Activated CD4-positive, alpha-beta memory T cell treated with anti-CD3 and anti-CD28 coated beads, Interleukin-2, amount 10 ng/mL, durations not matched to agents 7 days and 5 days (primary cell): ENCODE results near the gene DGKD. TPM values are rescaled to one million over a fixed set of nuclear protein-coding genes. Genes with fewer than 3 reads are reported as not detected.

Experiments used
- CTCF ChIA-PET: fragments of 350-600 bp; sonication (Branson Sonifier 250); formaldehyde crosslinking; loops from one replicate; lab custom pipeline; 2021; ENCODE audit warnings: antibody characterized with exemption, inconsistent platforms; lab: Charles Lee
- POLR2A ChIA-PET: fragments of 350-600 bp; sonication (Branson Sonifier 250); formaldehyde crosslinking; loops from one replicate; lab custom pipeline; 2021; ENCODE audit warnings: antibody characterized with exemption; lab: Charles Lee
- DNase-seq: peaks from one replicate; pipeline ENCODE4 v3.0.0-alpha.2; 2020
- H3K27ac Mint-ChIP-seq: one replicate; pipeline ENCODE4 v1.8.0; 2021; ENCODE audit warnings: mild to moderate bottlenecking, mixed read lengths
- H3K27me3 Mint-ChIP-seq: one replicate; pipeline ENCODE4 v1.8.0; 2021; ENCODE audit warnings: mixed read lengths
- H3K36me3 Mint-ChIP-seq: one replicate; pipeline ENCODE4 v1.8.0; 2021; ENCODE audit warnings: low read depth, mixed read lengths
- H3K4me1 Mint-ChIP-seq: one replicate; pipeline ENCODE4 v1.8.0; 2021; ENCODE audit warnings: mixed read lengths
- H3K4me3 Mint-ChIP-seq: one replicate; pipeline ENCODE4 v1.8.0; 2021; ENCODE audit warnings: mild to moderate bottlenecking, mixed read lengths
- H3K9me3 Mint-ChIP-seq: one replicate; pipeline ENCODE4 v1.8.0; 2021; ENCODE audit warnings: mixed read lengths
- total RNA-seq, 2 experiments: library from RNA; stranded (reverse); gene quantifications; one replicate each; pipeline ENCODE4 v1.2.3, GENCODE V29; 2021

Gene DGKD
- total RNA-seq, 2 experiments from 2014 or later, result 77.8 to 78.3 TPM

DNA sequence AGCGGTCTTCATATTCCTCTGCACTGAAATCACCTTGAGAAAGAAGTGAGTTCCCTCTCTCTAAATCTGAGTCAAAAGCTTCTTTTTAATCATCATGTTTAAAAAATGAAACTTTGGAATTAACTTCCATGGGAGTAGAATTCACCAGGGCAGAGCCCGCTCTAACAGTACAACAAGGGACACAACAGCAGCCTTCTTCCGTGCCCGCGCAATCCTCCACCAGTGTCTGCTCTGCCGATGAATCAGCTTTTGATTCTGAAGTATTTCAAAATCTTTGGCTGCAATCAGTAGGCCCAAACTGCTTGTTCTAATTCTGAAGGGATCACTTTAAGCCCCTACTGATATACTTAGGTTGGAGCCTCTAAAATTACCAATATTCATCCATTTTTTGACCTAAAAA is 135.4 kb downstream of the DGKD start:
- H3K4me3 Mint-ChIP-seq, result no peak overlapping the region
- H3K4me1 Mint-ChIP-seq, result no peaks in the 10 kb centered on the region
- no peaks in the 10 kb centered on the region for H3K9me3 Mint-ChIP-seq
- H3K36me3 Mint-ChIP-seq, result peaks cover 7% of the 10 kb centered on the region
- H3K27me3 Mint-ChIP-seq, result no peaks in the 10 kb centered on the region
- ChIA-PET POLR2A (interaction anchor here (0.6 kb wide), 1 partner anchor 709 kb away, joined by 3 read pairs; no protein-coding TSS in a partner anchor), CTCF (no interaction called here)
- no peak overlapping the region for H3K27ac Mint-ChIP-seq
- no peak for DNase-seq

DNA sequence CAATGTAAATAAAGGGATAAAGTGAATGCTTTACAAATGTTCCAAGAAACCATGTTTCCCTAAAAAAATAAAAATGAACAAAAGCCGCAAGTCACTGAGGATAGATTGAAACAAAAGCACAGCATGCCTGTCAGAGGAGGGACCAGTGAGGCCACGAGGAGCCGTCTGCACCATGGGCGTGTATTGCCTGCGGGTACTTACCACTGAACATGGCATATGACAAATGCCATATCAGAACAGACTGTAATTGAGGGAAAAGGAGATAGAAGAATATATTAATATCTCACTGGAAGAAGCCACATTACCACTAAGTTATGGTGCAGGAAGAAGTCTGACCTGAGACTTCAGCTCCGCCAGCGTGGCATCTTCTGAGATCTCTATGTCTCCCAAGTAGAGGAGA is 136.5 kb downstream of the DGKD start:
- H3K9me3 Mint-ChIP-seq, result no peaks in the 10 kb centered on the region
- DNase-seq, result no peak
- H3K36me3 Mint-ChIP-seq, result peaks cover 7% of the 10 kb centered on the region
- no peaks in the 10 kb centered on the region for H3K4me1 Mint-ChIP-seq
- no peaks in the 10 kb centered on the region for H3K27me3 Mint-ChIP-seq
- ChIA-PET CTCF (no interaction called here), POLR2A (no interaction called here)
- no peak overlapping the region for H3K4me3 Mint-ChIP-seq
- H3K27ac Mint-ChIP-seq, result no peak overlapping the region

DNA sequence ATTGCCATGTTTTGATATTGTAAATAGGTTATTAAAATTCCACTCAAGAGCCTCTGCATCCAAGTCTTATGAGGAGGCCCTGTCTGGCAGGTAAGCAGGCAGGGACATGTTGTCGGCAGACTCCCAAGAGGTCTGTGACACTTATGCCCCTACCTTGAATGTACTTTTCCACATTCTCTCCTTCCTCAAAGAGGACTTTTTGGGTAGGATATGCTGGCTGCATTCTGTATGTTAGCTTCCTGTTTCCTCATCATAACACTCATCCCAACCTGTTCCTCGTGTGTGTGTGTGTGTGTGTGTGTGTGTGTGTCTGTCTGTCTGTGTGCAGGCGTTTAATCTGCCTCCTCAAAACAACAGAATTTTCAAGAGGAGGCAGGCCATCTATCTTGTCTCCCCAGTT is 137.0 kb downstream of the DGKD start:
- DNase-seq, result no peak
- Mint-ChIP-seq H3K4me3 (no peak overlapping the region), H3K36me3 (peaks cover 6% of the 10 kb centered on the region), H3K9me3 (no peaks in the 10 kb centered on the region), H3K27ac (no peak overlapping the region), H3K4me1 (no peaks in the 10 kb centered on the region), H3K27me3 (no peaks in the 10 kb centered on the region)
- ChIA-PET POLR2A (no interaction called here), CTCF (no interaction called here)

DNA sequence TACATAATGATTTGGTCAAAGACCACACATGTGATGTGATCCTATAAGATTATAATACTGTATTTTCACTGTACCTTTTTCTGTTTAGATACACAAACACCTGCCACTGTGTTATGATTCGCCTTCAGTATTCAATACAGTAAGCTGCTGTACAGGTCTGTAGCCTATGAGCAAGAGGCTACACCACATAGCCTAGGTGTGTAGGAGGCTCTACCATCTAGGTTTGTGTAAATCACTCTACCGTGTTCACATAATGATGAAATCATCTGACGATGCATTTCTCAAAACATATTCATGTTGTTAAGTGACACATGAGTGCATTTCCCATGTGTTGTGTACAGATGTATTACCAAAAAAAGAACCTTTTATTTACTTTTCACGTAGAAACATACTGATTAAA is 137.8 kb downstream of the DGKD start:
- Mint-ChIP-seq H3K27ac (no peak overlapping the region), H3K4me3 (no peak overlapping the region), H3K9me3 (no peaks in the 10 kb centered on the region), H3K4me1 (no peaks in the 10 kb centered on the region), H3K27me3 (no peaks in the 10 kb centered on the region), H3K36me3 (peaks cover 2% of the 10 kb centered on the region)
- DNase-seq, result no peak
- ChIA-PET CTCF (no interaction called here), POLR2A (no interaction called here)

DNA sequence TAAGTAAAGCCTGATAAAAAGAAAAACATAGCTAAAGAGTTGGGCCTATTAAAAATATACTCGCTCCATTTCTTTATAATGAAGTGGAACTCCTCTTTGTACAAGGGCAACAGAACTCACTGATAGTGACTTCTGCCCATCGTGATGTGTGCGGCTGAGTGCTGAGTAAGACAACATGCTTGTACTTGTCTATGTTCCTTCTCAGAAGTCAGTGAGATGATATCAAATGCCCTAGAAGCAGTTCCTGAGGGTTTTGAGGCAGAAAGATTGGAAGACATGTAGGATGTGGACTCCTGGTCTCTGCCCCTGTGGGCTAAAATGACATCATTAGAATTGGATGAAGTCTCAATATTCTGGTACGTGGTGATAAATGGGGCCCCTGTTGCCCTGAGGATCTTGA is 138.5 kb downstream of the DGKD start:
- no peak for DNase-seq
- Mint-ChIP-seq H3K9me3 (no peaks in the 10 kb centered on the region), H3K4me1 (no peaks in the 10 kb centered on the region), H3K4me3 (no peak overlapping the region), H3K27ac (no peak overlapping the region), H3K27me3 (no peaks in the 10 kb centered on the region), H3K36me3 (peaks cover 3% of the 10 kb centered on the region)
- ChIA-PET CTCF (no interaction called here), POLR2A (no interaction called here)

DNA sequence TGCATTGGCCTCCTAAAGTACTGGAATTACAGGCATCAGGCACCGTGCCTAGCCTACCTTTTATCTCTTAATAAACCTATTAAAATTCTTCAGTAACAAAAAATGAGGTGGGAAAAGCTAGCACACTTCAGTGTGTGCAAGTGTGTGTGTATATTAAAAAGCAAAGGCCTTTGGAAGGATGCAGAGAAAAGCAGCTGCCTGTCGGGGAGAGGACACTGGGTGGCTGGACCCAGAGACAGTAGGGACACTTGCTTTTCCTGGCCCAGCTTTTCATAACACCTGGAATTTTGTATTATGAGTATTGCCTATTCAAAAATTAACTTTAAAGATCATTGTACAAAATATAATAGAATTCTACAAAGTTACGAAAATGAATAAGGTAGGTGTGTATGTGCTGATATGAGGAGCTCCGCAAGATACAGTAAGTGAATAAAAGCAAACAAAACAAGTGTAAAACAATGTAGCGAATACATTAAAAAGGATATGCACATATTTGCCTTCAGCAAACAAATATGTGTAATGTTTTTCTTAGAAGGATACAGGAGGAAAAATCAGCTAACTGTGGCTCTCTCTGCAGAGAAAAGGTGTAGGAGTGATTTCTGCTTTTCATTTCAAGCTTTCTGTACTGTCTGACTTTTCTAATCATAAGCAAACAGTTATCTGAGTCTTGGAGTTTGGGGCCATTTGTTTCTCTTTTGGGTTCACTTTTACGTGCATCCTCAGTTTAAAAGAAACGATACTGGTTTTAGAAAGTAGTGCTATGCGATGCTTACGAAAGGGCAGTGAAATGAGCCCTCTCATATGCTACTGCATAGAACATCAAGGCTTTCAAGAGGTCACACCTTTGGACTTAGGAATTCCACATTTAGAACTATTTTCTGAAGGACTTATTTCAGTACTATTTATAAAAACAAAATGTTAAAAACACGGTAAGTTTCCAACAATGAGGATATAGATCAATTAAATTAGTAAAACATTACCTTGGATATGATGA is 141.5 kb downstream of the DGKD start:
- Mint-ChIP-seq H3K36me3 (peaks cover 4% of the 10 kb centered on the region), H3K9me3 (no peaks in the 10 kb centered on the region), H3K27ac (no peak overlapping the region), H3K4me3 (no peak overlapping the region), H3K27me3 (no peaks in the 10 kb centered on the region), H3K4me1 (peaks cover 6% of the 10 kb centered on the region)
- CTCF ChIA-PET, result interaction anchor here (1.2 kb wide), 1 partner anchor 11 kb away, joined by 3 read pairs; no protein-coding TSS in a partner anchor
- no peak for DNase-seq
- POLR2A ChIA-PET, result interaction anchor here (1.7 kb wide), 1 partner anchor 15 kb away, joined by 3 read pairs; no protein-coding TSS in a partner anchor

DNA sequence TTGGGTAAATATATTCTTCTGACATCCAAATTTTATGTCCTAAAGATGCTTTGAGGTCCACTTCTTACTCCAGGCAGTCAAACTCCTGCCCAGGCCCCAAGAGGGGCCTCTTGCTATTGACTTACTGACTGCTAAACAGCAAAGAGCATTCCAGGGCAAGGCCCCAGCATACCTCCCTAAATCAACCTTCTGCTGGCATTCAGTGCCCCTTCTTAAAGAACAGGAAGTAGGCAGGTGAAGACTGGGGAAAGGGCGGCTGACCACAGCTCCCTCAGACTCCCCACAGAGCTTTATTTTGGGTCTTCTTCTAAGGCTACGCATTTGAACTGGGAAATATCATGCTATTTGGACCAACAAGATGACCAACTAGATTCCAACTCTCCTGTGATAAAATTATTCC is 143.4 kb downstream of the DGKD start:
- H3K9me3 Mint-ChIP-seq, result peaks cover 8% of the 10 kb centered on the region
- peaks cover 16% of the 10 kb centered on the region for H3K4me1 Mint-ChIP-seq
- no peak for DNase-seq
- POLR2A ChIA-PET, result no interaction called here
- no peak overlapping the region for H3K27ac Mint-ChIP-seq
- CTCF ChIA-PET, result interaction anchor here (1.8 kb wide), 1 partner anchor 32 kb away, joined by 4 read pairs; no protein-coding TSS in a partner anchor
- H3K4me3 Mint-ChIP-seq, result no peak overlapping the region
- H3K27me3 Mint-ChIP-seq, result no peaks in the 10 kb centered on the region
- H3K36me3 Mint-ChIP-seq, result peaks cover 18% of the 10 kb centered on the region

DNA sequence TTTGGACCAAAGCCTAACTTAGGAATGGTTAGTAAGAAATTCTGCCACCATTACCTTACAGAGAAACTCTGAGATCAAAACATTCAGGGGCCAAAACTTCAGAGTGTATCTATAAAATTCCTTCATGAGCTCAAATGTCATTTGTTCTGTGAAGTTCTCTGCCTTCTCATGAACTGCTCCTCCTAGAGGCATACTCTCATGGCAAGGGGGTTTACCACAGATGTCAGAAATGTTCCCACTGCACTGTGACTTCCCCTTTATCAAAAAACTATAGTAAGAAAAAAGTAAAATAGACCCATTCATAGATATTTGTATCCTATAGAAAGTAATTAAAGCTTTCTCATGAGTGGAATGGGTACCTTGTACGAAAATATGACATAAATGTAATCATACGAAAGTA is 143.8 kb downstream of the DGKD start:
- peaks cover 22% of the 10 kb centered on the region for H3K36me3 Mint-ChIP-seq
- CTCF ChIA-PET, result interaction anchor here (1.8 kb wide), 1 partner anchor 31 kb away, joined by 4 read pairs; no protein-coding TSS in a partner anchor
- POLR2A ChIA-PET, result no interaction called here

DNA sequence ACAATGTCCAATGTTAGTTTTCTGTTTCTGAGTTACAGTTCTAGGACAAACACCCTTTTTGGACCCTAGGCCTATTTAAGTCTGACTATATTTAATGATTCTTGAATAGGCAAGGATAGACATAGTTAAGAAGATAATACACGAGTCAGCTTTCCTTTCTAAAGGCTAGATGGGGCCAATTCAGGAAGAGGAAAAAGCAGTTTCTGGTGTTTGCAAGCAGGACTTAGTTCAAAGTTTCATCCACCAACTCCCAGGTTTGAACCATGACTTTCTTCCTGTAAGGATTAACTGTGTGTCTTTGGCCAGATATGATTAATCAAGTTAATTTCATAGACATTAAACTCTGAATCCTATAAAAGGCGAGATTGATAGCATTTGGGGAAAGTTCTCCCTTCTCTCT is 145.6 kb downstream of the DGKD start:
- Mint-ChIP-seq H3K4me3 (no peak overlapping the region), H3K27me3 (no peaks in the 10 kb centered on the region), H3K27ac (no peak overlapping the region), H3K9me3 (peaks cover 25% of the 10 kb centered on the region), H3K36me3 (peaks cover 36% of the 10 kb centered on the region), H3K4me1 (peaks cover 25% of the 10 kb centered on the region)
- ChIA-PET CTCF (no interaction called here), POLR2A (no interaction called here)
- DNase-seq, result no peak

More for the DNA sequence above, 143.8 kb downstream of the DGKD start:
- DNase-seq, result no peak
- Mint-ChIP-seq H3K4me1 (peaks cover 16% of the 10 kb centered on the region), H3K9me3 (peaks cover 12% of the 10 kb centered on the region), H3K27me3 (no peaks in the 10 kb centered on the region), H3K27ac (no peak overlapping the region), H3K4me3 (no peak overlapping the region)

DNA sequence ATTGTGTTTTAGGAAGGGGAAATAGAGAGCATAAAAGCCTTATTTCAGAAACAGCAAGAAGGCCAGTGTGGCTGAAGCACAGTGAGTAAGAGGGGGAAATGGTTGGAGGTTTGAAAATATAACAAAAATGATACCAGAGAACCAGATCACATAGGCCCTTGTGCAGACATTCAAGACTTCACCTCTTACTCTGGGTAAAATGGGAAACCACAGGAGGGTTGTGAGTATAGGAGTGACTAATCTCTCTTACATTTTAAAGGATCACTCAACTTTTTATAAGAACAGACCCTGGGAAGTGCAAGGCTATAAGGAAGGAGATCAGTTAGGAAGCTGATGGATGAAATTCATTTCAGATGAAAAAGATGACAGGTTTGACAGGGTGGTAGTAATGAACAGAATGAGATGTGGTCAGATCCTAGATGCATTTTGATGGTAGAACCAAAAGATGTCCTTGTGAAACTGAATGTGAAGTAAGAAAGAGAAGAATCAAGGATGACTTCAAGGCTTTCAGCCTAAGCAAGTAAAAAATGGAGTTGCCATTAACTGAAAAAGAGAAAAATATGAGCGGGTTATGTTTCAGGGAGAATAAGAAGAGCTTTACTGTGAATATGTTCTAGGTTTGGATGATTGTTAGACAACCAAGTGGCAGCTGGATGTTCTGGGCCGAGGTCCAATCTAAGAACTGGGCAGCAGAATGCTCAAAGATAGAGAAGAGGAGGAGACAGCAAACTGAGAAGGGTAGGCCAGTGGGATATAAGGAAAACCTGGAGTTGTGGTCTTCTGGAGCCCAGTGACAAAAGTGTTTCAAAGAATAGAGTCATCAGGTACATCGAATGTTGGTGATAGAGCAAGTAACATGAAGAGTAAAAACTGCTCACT is 147.1 kb downstream of the DGKD start:
- CTCF ChIA-PET, result no interaction called here
- DNase-seq, result no peak
- peaks cover 44% of the 10 kb centered on the region for H3K36me3 Mint-ChIP-seq
- POLR2A ChIA-PET, result no interaction called here
- H3K27me3 Mint-ChIP-seq, result no peaks in the 10 kb centered on the region
- H3K9me3 Mint-ChIP-seq, result peaks cover 25% of the 10 kb centered on the region
- no peak overlapping the region for H3K4me3 Mint-ChIP-seq
- no peak overlapping the region for H3K27ac Mint-ChIP-seq
- peaks cover 25% of the 10 kb centered on the region for H3K4me1 Mint-ChIP-seq

DNA sequence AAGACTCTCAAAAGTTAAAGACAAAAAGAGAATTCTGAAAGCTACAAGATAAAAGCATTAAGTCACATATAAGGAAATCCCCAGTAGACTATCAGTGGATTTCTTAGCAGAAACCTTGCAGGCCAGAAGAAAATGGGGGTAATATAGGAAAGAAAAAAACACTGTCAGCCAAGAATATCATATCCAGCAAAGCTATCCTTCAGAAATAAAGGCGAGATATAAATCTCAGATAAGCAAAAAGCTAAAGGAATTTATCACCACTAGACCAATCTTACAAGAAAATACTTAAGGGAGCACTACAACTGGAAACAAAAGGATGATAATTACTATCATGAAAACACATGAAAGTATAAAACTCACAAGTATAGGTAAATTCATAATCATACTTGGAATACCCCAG is 149.2 kb downstream of the DGKD start:
- ChIA-PET POLR2A (no interaction called here), CTCF (no interaction called here)
- no peak for DNase-seq
- Mint-ChIP-seq H3K9me3 (peaks cover 25% of the 10 kb centered on the region), H3K27ac (no peak overlapping the region), H3K4me1 (peaks cover 23% of the 10 kb centered on the region), H3K36me3 (peaks cover 40% of the 10 kb centered on the region), H3K4me3 (no peak overlapping the region), H3K27me3 (no peaks in the 10 kb centered on the region)

DNA sequence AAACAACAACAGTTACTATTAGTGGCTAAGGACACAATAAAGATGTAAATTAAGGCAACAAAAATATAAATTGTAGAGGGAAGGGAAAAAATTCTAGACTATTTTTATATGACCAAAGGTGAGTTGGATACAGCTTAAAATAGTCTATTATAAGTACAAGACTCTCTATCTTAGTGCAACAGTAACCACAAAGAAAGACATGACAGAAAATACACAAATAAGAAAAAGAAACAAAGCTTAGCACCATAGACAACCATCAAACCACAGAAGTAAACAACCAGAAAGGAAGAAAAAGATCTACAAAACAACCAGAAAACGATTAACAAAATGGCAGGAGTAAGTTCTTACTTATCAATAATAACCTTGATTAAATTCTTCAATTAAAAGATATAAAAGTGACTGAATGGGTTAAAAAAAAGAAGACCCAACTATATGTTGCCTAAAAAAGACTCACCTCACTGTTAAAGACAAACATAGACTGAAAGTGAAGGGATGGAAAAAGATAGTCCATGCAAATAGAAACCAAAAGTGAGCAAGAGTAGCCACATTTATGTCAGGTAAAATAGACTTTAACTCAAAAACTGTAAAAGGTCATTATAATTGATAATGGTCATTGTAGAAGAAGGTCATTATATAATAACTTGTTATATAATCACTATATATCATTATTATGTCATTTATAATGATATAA is 149.8 kb downstream of the DGKD start:
- ChIA-PET POLR2A (no interaction called here), CTCF (no interaction called here)
- Mint-ChIP-seq H3K4me3 (no peak overlapping the region), H3K27ac (no peak overlapping the region), H3K9me3 (peaks cover 25% of the 10 kb centered on the region), H3K27me3 (no peaks in the 10 kb centered on the region), H3K4me1 (peaks cover 23% of the 10 kb centered on the region), H3K36me3 (peaks cover 40% of the 10 kb centered on the region)
- DNase-seq, result no peak
